ENCODE results near the gene EIF5AL1.

DNA sequence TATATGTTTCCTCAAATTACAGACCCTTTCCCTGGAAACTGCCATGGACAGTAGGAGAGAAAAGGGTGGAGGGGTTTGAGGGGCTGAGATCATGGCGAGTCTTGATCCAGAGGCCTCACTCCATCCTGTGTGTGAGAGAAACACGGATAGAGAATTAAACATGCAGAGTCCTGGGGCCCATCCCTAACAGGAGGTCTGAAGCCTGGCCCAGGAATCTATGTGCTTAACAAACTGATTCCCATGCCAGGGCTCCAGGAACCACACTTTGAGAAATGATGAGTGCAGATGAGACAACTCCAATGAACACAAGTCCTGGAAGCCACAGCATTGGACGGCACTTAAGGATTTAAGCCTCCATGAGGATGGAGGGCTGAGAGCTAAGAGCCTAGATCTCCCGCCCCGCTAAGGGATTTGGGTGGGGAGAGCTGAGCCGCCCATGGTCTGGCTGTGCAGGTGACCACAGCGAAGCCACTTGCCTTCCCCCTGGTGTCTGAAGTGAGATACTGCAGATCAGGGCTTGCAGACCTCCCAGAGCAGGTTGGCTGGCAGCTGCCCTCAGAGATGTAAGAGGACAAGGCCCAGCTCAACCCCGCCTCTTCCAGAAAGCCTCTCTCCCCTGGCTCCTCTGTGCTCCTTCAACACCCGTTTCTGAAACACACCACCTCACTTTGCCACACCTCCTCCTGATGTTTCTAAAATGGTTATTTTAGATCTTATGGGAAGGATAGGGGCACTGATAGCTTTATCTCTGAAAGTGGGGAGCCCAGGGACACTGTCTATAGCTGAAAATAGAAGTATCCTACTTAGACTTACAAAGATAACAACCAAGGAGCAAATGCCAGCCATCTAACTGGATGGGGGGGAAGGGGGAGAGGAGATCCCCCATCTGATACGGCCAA, 24.8 kb upstream of the EIF5AL1 start:
- TF ChIP-seq TCF7 (CRISPR knock-in tag; IDR thresholded peaks at IDR 0.05; ENCODE audit: low read depth) (no peak), ATF1 (CRISPR knock-in tag; IDR thresholded peaks at IDR 0.05) (no peak), NR2C2 (CRISPR knock-in tag; IDR thresholded peaks at IDR 0.05) (no peak), ZNF232 (CRISPR knock-in tag; IDR thresholded peaks at IDR 0.05) (no peak), SP1 (CRISPR knock-in tag; conservative IDR thresholded peaks at IDR 0.05) (no peak), CREB1 (CRISPR knock-in tag; IDR thresholded peaks at IDR 0.05) (no peak)
- TF ChIP-seq, protein P1, sequence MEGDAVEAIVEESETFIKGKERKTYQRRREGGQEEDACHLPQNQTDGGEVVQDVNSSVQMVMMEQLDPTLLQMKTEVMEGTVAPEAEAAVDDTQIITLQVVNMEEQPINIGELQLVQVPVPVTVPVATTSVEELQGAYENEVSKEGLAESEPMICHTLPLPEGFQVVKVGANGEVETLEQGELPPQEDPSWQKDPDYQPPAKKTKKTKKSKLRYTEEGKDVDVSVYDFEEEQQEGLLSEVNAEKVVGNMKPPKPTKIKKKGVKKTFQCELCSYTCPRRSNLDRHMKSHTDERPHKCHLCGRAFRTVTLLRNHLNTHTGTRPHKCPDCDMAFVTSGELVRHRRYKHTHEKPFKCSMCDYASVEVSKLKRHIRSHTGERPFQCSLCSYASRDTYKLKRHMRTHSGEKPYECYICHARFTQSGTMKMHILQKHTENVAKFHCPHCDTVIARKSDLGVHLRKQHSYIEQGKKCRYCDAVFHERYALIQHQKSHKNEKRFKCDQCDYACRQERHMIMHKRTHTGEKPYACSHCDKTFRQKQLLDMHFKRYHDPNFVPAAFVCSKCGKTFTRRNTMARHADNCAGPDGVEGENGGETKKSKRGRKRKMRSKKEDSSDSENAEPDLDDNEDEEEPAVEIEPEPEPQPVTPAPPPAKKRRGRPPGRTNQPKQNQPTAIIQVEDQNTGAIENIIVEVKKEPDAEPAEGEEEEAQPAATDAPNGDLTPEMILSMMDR (IDR thresholded peaks at IDR 0.05): peak; percentile 81
- TF ChIP-seq, protein P2, sequence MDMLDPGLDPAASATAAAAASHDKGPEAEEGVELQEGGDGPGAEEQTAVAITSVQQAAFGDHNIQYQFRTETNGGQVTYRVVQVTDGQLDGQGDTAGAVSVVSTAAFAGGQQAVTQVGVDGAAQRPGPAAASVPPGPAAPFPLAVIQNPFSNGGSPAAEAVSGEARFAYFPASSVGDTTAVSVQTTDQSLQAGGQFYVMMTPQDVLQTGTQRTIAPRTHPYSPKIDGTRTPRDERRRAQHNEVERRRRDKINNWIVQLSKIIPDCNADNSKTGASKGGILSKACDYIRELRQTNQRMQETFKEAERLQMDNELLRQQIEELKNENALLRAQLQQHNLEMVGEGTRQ (CRISPR knock-in tag; IDR thresholded peaks at IDR 0.05): no peak
- TF ChIP-seq, protein P3, sequence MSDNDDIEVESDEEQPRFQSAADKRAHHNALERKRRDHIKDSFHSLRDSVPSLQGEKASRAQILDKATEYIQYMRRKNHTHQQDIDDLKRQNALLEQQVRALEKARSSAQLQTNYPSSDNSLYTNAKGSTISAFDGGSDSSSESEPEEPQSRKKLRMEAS (CRISPR knock-in tag; IDR thresholded peaks at IDR 0.05): no peak
- TF ChIP-seq, protein P4, sequence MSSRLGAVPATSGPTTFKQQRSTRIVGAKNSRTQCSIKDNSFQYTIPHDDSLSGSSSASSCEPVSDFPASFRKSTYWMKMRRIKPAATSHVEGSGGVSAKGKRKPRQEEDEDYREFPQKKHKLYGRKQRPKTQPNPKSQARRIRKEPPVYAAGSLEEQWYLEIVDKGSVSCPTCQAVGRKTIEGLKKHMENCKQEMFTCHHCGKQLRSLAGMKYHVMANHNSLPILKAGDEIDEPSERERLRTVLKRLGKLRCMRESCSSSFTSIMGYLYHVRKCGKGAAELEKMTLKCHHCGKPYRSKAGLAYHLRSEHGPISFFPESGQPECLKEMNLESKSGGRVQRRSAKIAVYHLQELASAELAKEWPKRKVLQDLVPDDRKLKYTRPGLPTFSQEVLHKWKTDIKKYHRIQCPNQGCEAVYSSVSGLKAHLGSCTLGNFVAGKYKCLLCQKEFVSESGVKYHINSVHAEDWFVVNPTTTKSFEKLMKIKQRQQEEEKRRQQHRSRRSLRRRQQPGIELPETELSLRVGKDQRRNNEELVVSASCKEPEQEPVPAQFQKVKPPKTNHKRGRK (CRISPR knock-in tag; IDR thresholded peaks at IDR 0.05; ENCODE audit: borderline replicate concordance): no peak
- TF ChIP-seq, protein P5, sequence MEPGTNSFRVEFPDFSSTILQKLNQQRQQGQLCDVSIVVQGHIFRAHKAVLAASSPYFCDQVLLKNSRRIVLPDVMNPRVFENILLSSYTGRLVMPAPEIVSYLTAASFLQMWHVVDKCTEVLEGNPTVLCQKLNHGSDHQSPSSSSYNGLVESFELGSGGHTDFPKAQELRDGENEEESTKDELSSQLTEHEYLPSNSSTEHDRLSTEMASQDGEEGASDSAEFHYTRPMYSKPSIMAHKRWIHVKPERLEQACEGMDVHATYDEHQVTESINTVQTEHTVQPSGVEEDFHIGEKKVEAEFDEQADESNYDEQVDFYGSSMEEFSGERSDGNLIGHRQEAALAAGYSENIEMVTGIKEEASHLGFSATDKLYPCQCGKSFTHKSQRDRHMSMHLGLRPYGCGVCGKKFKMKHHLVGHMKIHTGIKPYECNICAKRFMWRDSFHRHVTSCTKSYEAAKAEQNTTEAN (CRISPR knock-in tag; IDR thresholded peaks at IDR 0.05): no peak
- TF ChIP-seq, protein P6, sequence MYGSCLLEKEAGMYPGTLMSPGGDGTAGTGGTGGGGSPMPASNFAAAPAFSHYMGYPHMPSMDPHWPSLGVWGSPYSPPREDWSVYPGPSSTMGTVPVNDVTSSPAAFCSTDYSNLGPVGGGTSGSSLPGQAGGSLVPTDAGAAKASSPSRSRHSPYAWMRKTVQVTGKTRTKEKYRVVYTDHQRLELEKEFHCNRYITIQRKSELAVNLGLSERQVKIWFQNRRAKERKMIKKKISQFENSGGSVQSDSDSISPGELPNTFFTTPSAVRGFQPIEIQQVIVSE (CRISPR knock-in tag; IDR thresholded peaks at IDR 0.05; ENCODE audit: borderline replicate concordance): no peak

All from WTC11 (cell line).